T-helper 1 cell treated with Interleukin-12 subunit alpha and Interleukin-12 subunit beta and Interleukin-4 antibody, amounts not matched to agents 30 ng/mL and 1 ng/mL, for 36 hours (primary cell): ENCODE measurements around the gene CYB5R3. TPM values are rescaled to one million over a fixed set of nuclear protein-coding genes. Genes with fewer than 3 reads are reported as not detected.
"Not testable (repeated sequence)": the region's sequence is repeated elsewhere in the genome, so short reads cannot be mapped to it uniquely, and the experiment has no call there.

ENCODE experiments used
- intact Hi-C: fragments of 100-400 bp; cut with micrococcal nuclease; formaldehyde crosslinking; loops from one replicate; pipeline ENCODE4 v1.15.1; 2024
- total RNA-seq: library from RNA; stranded (reverse); gene quantifications from 2 replicates; pipeline ENCODE4 v1.2.3, GENCODE V29; 2022

CYB5R3 gene
- total RNA-seq, 1 donor from 2014 or later, result 65.8 TPM

- intact Hi-C loops, result not testable (repeated sequence)
Measured at GRCh38 chr22:42575996-42576574, 73.1 kb downstream of the CYB5R3 start.

GRCh38 chr22:42574468-42574867 lies 74.7 kb downstream of the CYB5R3 start:
- intact Hi-C loops, result not testable (repeated sequence)

GRCh38 chr22:42574046-42574445 lies 75.1 kb downstream of the CYB5R3 start:
- intact Hi-C loops, result not testable (repeated sequence)

DNA sequence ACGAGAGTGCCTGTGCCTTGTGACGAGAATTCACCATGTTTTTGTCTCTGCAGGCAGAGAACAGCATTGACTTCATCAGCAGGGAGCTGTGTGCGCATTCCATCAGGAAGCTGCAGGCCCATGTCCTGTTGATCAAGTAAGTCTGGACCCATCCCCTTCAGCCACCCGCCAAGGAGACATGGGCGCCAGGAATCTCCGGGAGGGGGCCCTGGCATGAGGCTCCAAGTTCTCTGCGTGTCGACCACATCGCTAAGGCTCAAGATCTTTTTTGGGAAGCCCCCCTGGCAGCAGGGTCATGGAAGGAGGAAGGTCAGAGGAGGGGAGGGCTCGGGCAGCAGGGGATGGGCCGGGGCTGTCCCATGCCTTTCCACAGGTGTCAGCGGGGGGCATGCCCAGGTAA lies 78.1 kb downstream of the CYB5R3 start:
- intact Hi-C loops, result not testable (repeated sequence)

GRCh38 chr22:42570580-42570979 lies 78.6 kb downstream of the CYB5R3 start:
- intact Hi-C loops, result not testable (repeated sequence)

DNA sequence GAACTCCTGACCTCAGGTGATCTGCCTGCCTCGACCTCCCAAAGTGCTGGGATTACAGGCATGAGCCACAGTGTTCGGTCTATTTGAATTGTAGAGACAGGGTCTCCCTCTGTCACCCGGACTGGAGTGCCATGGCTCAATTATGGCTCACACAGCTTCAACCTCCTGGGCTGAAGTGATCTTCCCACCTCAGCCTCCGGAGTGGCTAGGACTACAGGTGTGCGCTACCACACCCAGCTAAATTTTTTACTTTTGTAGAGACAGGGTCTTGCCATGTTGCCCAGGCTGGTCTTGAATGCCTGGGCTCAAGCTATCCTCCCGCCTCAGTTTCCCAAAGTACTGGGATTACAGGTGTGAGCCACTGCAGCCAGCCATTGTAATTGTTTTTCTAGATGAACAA lies 81.2 kb downstream of the CYB5R3 start:
- intact Hi-C loops, result not testable (repeated sequence)

Other genes with a start within 250 kb of the CYB5R3 start
- gene NFAM1, start 217.0 kb downstream of the CYB5R3 start, total RNA-seq, result 0.81 and 1.1 TPM in 2 replicates
- 68.3 and 77.6 TPM in 2 replicates for gene RRP7A, start 129.6 kb downstream of the CYB5R3 start, total RNA-seq
- gene SERHL2, start 95.4 kb downstream of the CYB5R3 start, total RNA-seq, result 0.66 and 1.6 TPM in 2 replicates
- gene POLDIP3, start 34.5 kb downstream of the CYB5R3 start, total RNA-seq, result 78.4 and 80.7 TPM in 2 replicates
- 0.37 and 0.54 TPM in 2 replicates for gene ATP5MGL, start 8.8 kb downstream of the CYB5R3 start, total RNA-seq
- not detected in 2 replicates for gene A4GALT, start 71.5 kb upstream of the CYB5R3 start, total RNA-seq
- gene ARFGAP3, start 207.9 kb upstream of the CYB5R3 start, total RNA-seq, result 38.5 and 43.8 TPM in 2 replicates